Hippocampal formation (tissue), 2 donors: ENCODE measurements around the gene KATNAL1.
"Not testable (repeated sequence)": the region's sequence is repeated elsewhere in the genome, so short reads cannot be mapped to it uniquely, and the experiment has no call there.

Source experiments
- DNase-seq, 2 donors: peaks; one replicate each; lab custom pipeline; 2025; lab: John Stamatoyannopoulos, UW

Gene KATNAL1

GRCh38 chr13:30211745-30212144 lies 95.6 kb downstream of the KATNAL1 start:
- no peak for DNase-seq

- DNase-seq, result no peak
Observed at GRCh38 chr13:30204564-30204963, 102.8 kb downstream of the KATNAL1 start.

- DNase-seq, result no peak
Observed at GRCh38 chr13:30196025-30196424, 111.3 kb downstream of the KATNAL1 start.

DNA sequence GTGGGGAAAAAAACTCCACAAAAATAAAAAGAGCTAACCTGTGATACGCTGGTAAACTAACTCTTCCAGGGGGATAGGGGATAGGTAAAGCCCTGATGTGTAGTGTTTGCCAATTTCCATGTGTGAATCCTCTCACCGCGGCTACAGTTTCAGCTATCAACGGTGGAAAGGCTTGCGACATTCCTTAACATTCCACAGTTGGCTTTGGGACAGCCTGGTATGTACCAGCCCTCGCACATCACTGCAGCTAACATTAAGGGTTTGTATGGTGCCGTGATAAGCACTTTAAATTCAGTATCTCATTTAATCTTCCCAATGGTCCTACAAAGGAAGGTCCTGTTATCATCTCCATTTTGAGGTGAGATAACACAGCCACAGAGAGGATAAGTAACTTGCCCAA lies 112.4 kb downstream of the KATNAL1 start:
- DNase-seq, result no peak

DNA sequence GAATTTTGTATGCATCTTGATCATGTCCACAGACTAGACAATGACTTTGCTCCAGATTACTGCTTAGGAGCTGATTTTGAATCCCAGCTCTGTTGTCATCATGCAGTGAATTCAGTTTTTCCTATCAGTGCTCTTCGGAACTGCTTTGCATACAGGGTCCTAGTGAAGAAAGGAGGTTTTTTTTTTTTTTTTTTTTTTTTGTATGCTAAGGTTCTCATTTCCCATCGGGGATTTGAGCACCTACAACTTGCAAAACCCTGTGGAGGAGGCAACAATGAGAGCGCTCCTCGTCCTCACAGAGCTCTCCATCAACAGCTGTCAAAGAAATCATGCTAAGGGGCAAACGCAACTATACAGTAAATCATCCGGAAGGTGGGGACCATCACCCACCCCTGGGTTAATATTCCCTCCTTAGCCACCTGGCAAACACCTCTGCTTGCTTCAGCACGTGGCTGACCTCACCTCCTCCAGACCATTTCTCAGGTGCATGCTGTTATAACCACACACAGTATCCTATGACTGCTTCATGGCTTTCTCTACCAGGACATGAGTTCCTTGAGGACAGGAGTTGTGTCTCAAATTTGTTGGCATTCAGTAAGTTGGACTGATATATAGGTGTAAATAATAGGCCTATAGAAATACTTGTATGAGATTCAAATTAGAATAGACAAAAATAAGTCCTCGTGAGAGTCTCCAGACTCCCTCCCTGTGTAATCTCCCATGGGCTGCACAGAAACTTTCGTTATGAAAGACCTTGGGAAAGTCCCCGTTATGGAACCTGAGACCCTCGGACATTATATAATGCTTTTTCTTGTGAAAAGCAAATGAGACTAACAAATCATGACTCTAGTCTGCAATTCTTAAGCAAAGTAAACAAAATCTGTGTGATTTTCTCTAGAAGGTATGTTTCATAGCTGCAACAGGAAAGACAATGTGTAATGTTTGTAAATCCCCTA lies 113.8 kb downstream of the KATNAL1 start:
- no peak for DNase-seq

DNA sequence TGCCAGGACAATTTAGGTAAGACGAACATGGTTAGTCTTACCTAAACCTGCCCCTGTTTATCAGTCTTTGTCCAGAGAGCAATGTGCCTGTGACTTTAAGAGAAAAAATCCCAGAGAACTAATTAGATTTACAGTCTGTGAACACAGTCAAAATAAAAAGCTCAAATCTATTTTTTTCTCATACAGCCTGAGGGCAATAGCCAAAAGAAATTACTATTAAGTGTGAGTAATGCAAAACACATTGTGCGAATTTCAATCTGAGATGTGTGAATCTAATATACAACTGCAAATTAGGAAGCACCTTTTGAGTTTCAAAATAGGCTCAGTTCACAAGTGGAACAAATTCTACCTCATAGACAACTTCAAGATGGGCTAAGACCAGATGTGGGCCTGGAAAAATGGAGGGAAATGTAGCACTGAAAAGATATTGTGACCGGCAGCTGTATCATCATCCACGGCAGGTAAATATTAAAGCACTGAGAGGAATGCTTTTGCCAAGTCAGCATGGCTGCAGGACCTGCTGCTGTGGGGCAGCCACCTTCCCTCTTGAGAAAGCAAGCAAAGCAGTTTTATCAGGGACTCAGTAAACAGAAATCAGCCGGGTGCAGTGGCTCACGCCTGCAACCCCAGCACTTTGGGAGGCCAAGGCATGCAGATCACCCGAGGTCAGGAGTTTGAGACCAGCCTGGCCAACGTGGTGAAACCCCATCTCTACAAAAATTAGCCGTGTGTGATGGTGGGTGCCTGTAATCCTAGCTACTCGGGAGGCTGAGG lies 114.8 kb downstream of the KATNAL1 start:
- no peak for DNase-seq

- DNase-seq, result no peak
Observed at GRCh38 chr13:30191491-30192100, 115.8 kb downstream of the KATNAL1 start.

DNA sequence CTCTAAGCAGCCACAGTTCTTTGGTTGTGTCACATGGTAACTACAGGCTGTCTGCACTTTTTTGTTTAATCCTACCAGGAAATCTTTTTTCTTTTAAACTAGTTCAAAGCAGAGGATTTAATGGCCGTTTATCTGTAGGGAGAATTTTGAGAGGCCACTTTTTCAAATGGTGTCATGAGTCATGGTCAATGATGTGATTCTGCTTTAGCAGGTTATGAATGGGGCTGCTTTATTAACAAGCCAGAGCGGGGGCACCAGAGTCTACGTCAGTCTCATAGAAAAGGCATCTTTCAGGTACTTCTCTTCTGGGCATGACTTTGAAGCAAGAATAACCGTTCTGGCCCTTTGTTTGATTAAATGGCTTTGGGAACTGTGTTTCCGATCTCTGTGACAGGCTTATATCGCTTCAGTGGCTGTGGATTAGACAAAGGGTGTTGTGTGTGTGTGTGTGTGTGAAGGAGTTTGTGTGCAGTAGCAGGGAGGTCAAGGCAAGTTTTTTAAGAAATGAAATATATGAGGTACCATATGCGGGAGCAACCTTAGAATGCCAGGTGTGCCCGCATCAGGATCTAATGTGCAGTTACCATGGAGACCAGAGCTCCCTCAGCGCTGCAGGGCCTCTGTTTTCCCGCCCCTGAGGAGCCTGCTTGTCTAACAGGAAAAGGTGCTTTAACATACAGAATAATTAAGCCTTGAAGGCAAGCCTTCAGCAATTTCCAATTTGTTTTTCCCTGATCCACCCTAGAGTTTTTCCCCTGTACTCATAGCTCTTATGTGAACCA lies 120.5 kb downstream of the KATNAL1 start:
- no peak for DNase-seq

DNA sequence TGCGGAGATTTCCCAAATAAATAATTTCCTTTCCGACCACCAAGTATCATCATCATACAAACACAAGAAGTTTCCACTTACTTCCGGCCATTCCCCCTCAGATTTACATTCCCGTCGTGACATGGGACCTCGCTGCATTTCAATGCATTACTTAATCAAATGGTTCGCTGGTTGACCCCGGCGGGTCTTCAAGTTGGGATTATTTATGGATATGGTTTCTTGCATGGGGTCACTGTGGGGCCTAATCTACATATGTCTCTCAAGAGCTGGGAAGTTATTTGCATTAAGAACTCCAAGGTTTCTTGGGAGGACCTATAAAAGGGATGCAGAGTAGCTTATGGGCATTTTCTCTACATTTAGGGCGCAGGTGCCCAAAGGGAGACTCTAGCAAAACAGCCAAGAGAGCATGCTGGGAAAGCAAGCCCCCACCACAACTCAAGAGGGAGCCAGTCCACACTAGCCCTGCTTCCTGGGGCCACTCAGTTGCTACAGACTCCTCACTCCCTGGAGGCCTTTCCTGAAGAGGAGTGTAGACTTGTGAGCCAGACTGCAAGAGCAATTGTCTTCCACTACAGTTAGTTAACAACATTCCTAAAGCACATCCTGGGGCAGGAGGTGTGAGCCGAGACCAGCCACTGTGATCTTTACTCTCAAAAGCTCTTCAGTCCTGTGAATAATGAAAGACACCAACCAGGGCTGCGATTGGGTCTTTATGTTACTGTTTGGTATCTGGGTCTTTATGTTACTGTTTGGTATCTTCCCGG lies 125.3 kb downstream of the KATNAL1 start:
- no peak for DNase-seq

- DNase-seq, result no peak
Observed at GRCh38 chr13:30179597-30180276, 127.6 kb downstream of the KATNAL1 start.

GRCh38 chr13:30178976-30179375 lies 128.4 kb downstream of the KATNAL1 start:
- DNase-seq, result no peak

DNA sequence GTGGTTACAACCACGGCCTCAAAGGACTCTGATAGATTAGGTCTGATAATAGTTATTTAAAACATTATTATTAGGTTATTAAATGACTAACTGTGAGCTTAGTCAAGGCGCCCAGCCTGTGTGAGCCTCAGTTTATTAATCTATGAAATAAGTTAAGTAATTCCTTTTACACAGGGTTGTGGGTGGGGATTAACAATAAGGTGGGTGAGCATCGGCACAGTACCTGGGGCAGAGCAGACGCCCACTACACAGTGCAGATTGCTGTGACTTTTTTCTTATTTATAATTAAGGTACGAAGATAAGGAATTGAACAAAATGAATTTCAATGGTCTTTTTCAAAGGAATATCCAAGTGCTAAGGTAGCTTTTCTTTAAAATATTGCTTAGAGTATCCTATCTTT lies 132.2 kb downstream of the KATNAL1 start:
- DNase-seq, result no peak

GRCh38 chr13:30174250-30174649 lies 133.1 kb downstream of the KATNAL1 start:
- DNase-seq, result not testable (repeated sequence)

DNA sequence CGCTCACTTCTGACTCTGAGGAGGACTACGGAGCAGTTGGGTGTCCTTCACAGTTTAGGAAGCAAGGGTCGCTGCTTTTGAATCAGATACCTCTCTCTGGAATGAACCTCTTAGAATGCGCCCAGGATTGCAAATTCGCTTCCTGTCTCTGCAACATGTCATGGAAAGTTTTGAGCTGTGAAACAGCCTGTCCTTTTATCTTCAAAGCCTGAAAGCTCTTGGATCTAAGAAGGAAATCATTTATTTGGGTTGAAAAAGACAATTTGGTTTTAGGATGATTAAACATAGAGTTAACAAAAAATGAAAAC lies 134.1 kb downstream of the KATNAL1 start:
- DNase-seq, result no peak

DNA sequence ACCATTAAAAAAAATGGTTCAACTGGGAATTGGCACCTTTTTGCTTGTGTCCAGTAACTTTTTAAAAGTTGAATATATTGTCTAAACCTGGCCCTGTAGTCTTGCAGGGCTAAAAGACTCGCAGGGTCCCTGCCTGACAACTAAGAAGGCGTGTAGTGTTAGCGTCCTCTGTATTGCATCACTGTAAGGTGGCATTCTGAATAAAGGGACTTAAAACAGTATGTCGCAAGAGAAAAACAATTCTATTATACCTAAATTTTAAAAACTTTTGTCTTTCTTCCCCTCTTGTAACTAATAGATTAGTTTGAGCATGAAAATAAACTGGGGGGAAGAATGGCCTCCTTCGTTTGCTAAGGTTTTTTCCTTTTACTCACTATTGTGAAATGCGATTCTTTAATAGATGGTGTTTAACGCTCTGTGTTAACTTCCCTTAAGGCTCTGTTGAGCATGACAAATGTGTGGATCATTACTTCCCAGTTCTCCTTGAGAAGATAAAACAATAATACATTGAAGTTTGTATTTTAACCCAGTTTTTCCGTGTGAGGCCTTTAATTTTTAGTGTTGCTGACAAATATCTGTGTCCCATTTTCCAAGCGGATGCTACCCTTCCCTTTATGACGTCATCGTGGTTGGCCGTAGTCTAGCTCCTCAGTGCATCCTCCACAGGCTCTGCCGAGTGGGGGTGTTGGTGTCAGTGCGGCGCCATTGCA lies 134.6 kb downstream of the KATNAL1 start:
- no peak for DNase-seq

GRCh38 chr13:30170569-30170968 lies 136.8 kb downstream of the KATNAL1 start:
- no peak for DNase-seq

DNA sequence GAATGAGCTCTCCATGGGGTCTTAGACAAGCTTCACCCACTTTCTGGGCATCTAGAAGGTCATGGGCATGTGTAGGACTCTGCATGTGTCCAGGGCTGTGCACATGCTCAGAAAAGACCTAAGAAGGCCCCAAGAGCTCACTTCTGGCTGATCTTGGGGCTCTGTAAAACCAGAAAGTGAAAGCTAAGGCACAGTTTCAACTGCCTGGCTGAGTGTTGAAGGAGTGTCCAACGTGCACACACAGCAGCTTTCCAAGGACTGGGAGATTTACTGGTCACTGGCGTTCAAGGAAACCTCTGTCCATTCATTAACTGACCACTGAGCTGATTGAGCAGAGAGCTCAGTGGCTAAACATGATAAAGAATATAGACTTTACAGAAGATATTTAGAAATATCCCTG lies 137.9 kb downstream of the KATNAL1 start:
- no peak for DNase-seq

DNA sequence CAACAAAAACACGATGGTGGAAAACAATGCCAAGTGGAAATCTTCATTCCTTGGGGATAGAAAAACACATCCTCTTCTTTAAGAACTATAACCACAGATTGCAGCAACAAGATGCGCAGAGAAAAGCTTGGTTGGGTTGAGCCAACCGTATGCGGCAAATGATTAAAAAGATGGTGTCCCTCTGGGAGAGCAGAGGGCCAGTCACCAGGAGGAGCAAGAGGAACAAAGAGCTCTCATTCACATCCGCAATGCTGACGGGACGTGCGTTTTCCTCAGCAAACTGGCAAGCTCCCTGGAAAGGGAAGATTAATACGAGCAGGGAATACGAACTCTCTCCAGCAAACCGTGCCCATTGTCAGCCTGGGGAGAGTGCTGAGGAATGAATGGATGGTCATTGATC lies 141.6 kb downstream of the KATNAL1 start:
- peak; percentile 11 to 33 for DNase-seq

DNA sequence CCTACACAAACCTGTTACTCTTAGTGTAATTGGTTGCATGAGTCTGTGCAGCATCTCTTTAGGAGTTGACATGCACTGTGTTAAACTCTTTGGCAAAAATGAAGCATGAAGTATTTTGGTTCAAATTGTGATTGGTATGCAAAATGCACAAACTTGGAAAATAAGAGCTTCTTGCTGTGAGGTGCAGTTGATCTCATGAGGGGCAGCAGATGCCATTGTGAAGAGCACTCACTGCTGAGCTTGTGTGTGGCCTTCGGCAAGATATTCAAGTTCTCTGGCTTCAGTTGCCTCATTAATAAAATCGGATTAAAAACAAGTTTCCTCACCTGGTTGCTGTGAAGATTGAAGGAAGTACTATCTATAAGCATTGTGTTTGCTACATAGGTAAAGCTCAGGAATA lies 142.3 kb downstream of the KATNAL1 start:
- DNase-seq, result no peak

- no peak for DNase-seq
Observed at GRCh38 chr13:30164146-30164545, 143.2 kb downstream of the KATNAL1 start.
